DOHH2 (cell line): ENCODE measurements around the gene IGF2BP3.

Experiments used
- H3F3A ChIP-seq: fragments of 200-600 bp; sonication (generic), shearing (Covaris generic); 2 replicates; pipeline ENCODE4 v1.6.0; 2016; ENCODE audit warnings: antibody characterized with exemption, mild to moderate bottlenecking; ENCODE audit not compliant: control insufficient read depth, insufficient read depth
- H3K27ac ChIP-seq: fragments of 200-600 bp; sonication (generic); 2 replicates; pipeline ENCODE4 v1.5.1; 2014; ENCODE audit warnings: low read depth, mild to moderate bottlenecking, low read length, moderate library complexity
- H3K27me3 ChIP-seq: fragments of 200-600 bp; sonication (generic); 2 replicates; pipeline ENCODE4 v1.6.1; 2014; ENCODE audit warnings: mild to moderate bottlenecking, low read length, mixed read lengths; ENCODE audit not compliant: control insufficient read depth
- H3K36me3 ChIP-seq: fragments of 200-600 bp; sonication (generic); 2 replicates; pipeline ENCODE4 v1.6.1; 2014; ENCODE audit warnings: mild to moderate bottlenecking, low read length, moderate library complexity, mixed read lengths; ENCODE audit not compliant: control insufficient read depth
- H3K4me1 ChIP-seq: fragments of 200-600 bp; sonication (generic); 2 replicates; pipeline ENCODE4 v1.6.1; 2014; ENCODE audit warnings: mild to moderate bottlenecking, low read length, mixed read lengths; ENCODE audit not compliant: control insufficient read depth
- H3K4me2 ChIP-seq: fragments of 200-600 bp; sonication (generic); 2 replicates; pipeline ENCODE4 v1.6.0; 2014; ENCODE audit warnings: mild to moderate bottlenecking, low read length, moderate library complexity
- H3K4me3 ChIP-seq: fragments of 200-600 bp; sonication (generic); 2 replicates; pipeline ENCODE4 v1.5.1; 2014; ENCODE audit warnings: mild to moderate bottlenecking, low read length, mixed read lengths
- H3K79me2 ChIP-seq: fragments of 200-600 bp; sonication (generic); 2 replicates; pipeline ENCODE4 v1.6.1; 2014; ENCODE audit warnings: mild to moderate bottlenecking, low read length, mixed read lengths; ENCODE audit not compliant: control insufficient read depth
- H3K9me2 ChIP-seq: fragments of 200-600 bp; sonication (generic); replicated peaks from 2 replicates; pipeline ENCODE4 v1.6.1; 2014; ENCODE audit warnings: mild to moderate bottlenecking, low read length, mixed read lengths; ENCODE audit not compliant: control insufficient read depth
- H3K9me3 ChIP-seq: fragments of 200-600 bp; sonication (generic); 2 replicates; pipeline ENCODE4 v1.6.1; 2014; ENCODE audit warnings: antibody characterized with exemption, low read length, mixed read lengths; ENCODE audit not compliant: control insufficient read depth, insufficient read depth
- H4K20me1 ChIP-seq: fragments of 200-600 bp; sonication (generic); 2 replicates; pipeline ENCODE4 v1.6.0; 2014; ENCODE audit warnings: low read depth, mild to moderate bottlenecking, antibody characterized with exemption, low read length, moderate library complexity; ENCODE audit not compliant: control insufficient read depth, insufficient read depth
- CTCF ChIP-seq: fragments of 200-600 bp; sonication (generic); IDR thresholded peaks from one replicate; pipeline ENCODE4 v1.5.1; 2014; ENCODE audit warnings: antibody characterized with exemption, mild to moderate bottlenecking, low read depth, low read length; ENCODE audit not compliant: poor library complexity, severe bottlenecking
- EZH2phosphoT487 ChIP-seq: fragments of 200-600 bp; sonication (generic); IDR thresholded peaks from 2 replicates; pipeline ENCODE4 v1.6.1; 2017; ENCODE audit warnings: borderline replicate concordance, mild to moderate bottlenecking, antibody characterized with exemption, low read length, moderate library complexity, mixed read lengths

The IGF2BP3 gene

GRCh38 chr7:23347682-23348180 is 122.6 kb downstream of the IGF2BP3 start:
- H3K27ac ChIP-seq = no peak overlapping the region
- TF ChIP-seq CTCF (no peak), EZH2phosphoT487 (no peak)
- no peaks in the 10 kb centered on the region for H3K9me3 ChIP-seq
- no peaks in the 10 kb centered on the region for H3K9me2 ChIP-seq
- H3K79me2 ChIP-seq = peaks cover 5% of the 10 kb centered on the region
- no peak overlapping the region for H3K4me3 ChIP-seq
- H3K4me1 ChIP-seq = peaks cover 17% of the 10 kb centered on the region
- H3F3A ChIP-seq = peaks cover 11% of the 10 kb centered on the region
- no peak overlapping the region for H3K4me2 ChIP-seq
- no peaks in the 10 kb centered on the region; the same call in 1 of the 2 replicates for H4K20me1 ChIP-seq
- H3K27me3 ChIP-seq = no peaks in the 10 kb centered on the region
- peaks cover 90% of the 10 kb centered on the region for H3K36me3 ChIP-seq

- Histone ChIP-seq H3K27me3 (no peaks in the 10 kb centered on the region), H3K4me2 (no peak overlapping the region), H3K9me3 (no peaks in the 10 kb centered on the region), H3K9me2 (no peaks in the 10 kb centered on the region), H3K36me3 (peaks cover 96% of the 10 kb centered on the region), H3F3A (peaks cover 11% of the 10 kb centered on the region), H3K79me2 (peaks cover 5% of the 10 kb centered on the region), H4K20me1 (no peaks in the 10 kb centered on the region; the same call in 1 of the 2 replicates), H3K4me1 (peaks cover 17% of the 10 kb centered on the region), H3K27ac (no peak overlapping the region), H3K4me3 (no peak overlapping the region)
- TF ChIP-seq EZH2phosphoT487 = no peak
Measured at GRCh38 chr7:23347033-23347681, 123.1 kb downstream of the IGF2BP3 start.

- Histone ChIP-seq H3K4me3 (no peak overlapping the region), H3K36me3 (peaks cover 94% of the 10 kb centered on the region), H3F3A (peaks cover 11% of the 10 kb centered on the region), H3K27ac (no peak overlapping the region), H3K4me2 (no peak overlapping the region), H3K9me3 (no peaks in the 10 kb centered on the region), H3K4me1 (peaks cover 17% of the 10 kb centered on the region), H4K20me1 (no peaks in the 10 kb centered on the region; the same call in 1 of the 2 replicates), H3K27me3 (no peaks in the 10 kb centered on the region), H3K9me2 (no peaks in the 10 kb centered on the region), H3K79me2 (peaks cover 3% of the 10 kb centered on the region)
- TF ChIP-seq CTCF (no peak), EZH2phosphoT487 (no peak)
Measured at GRCh38 chr7:23346316-23346715, 124.0 kb downstream of the IGF2BP3 start.

GRCh38 chr7:23345601-23346000 is 124.7 kb downstream of the IGF2BP3 start:
- Histone ChIP-seq H3K36me3 (peaks cover 92% of the 10 kb centered on the region), H3K4me1 (peaks cover 17% of the 10 kb centered on the region), H3K9me2 (no peaks in the 10 kb centered on the region)

More at GRCh38 chr7:23345601-23346000, 124.7 kb downstream of the IGF2BP3 start:
- no peaks in the 10 kb centered on the region for H3K9me3 ChIP-seq
- peaks cover 11% of the 10 kb centered on the region for H3F3A ChIP-seq
- peaks cover 3% of the 10 kb centered on the region for H3K79me2 ChIP-seq
- no peak for TF ChIP-seq EZH2phosphoT487
- no peak for TF ChIP-seq CTCF
- no peak overlapping the region for H3K27ac ChIP-seq
- H3K27me3 ChIP-seq = no peaks in the 10 kb centered on the region
- no peaks in the 10 kb centered on the region; the same call in 1 of the 2 replicates for H4K20me1 ChIP-seq
- no peak overlapping the region for H3K4me3 ChIP-seq
- H3K4me2 ChIP-seq = no peak overlapping the region
